Mucosa of descending colon (tissue), 3 donors: Measurements from ENCODE around the gene TLR2. TPM values are rescaled to one million over a fixed set of nuclear protein-coding genes. Genes with fewer than 3 reads are reported as not detected.

Experiments
- ATAC-seq: fragments of 200-7000 bp; cut with Tn5 transposase; one replicate; pipeline ENCODE4 v1.9.1; 2020; ENCODE audit warnings: mild to moderate bottlenecking, moderate library complexity
- DNase-seq, 3 donors: peaks; one replicate each; pipeline ENCODE4 v3.0.0-alpha.2; 2020
- H3K36me3 ChIP-seq: fragments of 200-600 bp; one replicate; pipeline ENCODE4 v1.8.0; 2021; ENCODE audit warnings: low read depth, mild to moderate bottlenecking
- H3K4me1 ChIP-seq: fragments of 200-600 bp; one replicate; pipeline ENCODE4 v1.8.0; 2021; ENCODE audit warnings: low read depth, mild to moderate bottlenecking
- H3K4me3 ChIP-seq: fragments of 200-600 bp; one replicate; pipeline ENCODE4 v1.8.0; 2021; ENCODE audit warnings: mild to moderate bottlenecking
- H3K9me3 ChIP-seq: fragments of 200-600 bp; one replicate; pipeline ENCODE4 v1.8.0; 2021; ENCODE audit warnings: mild to moderate bottlenecking
- intact Hi-C, 2 donors: fragments of 100-400 bp; cut with DNase I in 1 of 2; cut with micrococcal nuclease in 1 of 2; formaldehyde crosslinking; loops; one replicate each; pipeline versions ENCODE4 v1.11.0 to v1.11.1; 2022; cut with DNase I, micrococcal nuclease
- total RNA-seq, 3 donors: library from RNA; stranded (reverse); fragmentation: NEBNext Ultra II Directional in 2 of 3; extraction: Animal tissue kit (Norgen Biotek cat#: 25700) in 2 of 3; gene quantifications; one replicate each; pipeline versions ENCODE4 v1.2.1 to v1.2.4, GENCODE V29; 2021 to 2023
- TF ChIP-seq, protein P1 (sequence below): fragments of 200-600 bp; IDR thresholded peaks from one replicate; pipeline ENCODE4 v1.8.0; 2022; ENCODE audit warnings: antibody characterized with exemption, mild to moderate bottlenecking
- donor health status: DM: no; HTN: no; CAD: no; lungs with moderate emphysema.
- donor health status: DM: no; HTN: no; CAD: no.
- donor health status: DM: no; HTN: yes; CAD: no.

Gene TLR2
- total RNA-seq, 3 donors from 2014 or later, result 2.0 to 12.9 (median 7.7) TPM

- ATAC-seq, result no peak
- no peaks in the 10 kb centered on the region for H3K4me1 ChIP-seq
- no peak overlapping the region for H3K4me3 ChIP-seq
- TF ChIP-seq, protein P1, sequence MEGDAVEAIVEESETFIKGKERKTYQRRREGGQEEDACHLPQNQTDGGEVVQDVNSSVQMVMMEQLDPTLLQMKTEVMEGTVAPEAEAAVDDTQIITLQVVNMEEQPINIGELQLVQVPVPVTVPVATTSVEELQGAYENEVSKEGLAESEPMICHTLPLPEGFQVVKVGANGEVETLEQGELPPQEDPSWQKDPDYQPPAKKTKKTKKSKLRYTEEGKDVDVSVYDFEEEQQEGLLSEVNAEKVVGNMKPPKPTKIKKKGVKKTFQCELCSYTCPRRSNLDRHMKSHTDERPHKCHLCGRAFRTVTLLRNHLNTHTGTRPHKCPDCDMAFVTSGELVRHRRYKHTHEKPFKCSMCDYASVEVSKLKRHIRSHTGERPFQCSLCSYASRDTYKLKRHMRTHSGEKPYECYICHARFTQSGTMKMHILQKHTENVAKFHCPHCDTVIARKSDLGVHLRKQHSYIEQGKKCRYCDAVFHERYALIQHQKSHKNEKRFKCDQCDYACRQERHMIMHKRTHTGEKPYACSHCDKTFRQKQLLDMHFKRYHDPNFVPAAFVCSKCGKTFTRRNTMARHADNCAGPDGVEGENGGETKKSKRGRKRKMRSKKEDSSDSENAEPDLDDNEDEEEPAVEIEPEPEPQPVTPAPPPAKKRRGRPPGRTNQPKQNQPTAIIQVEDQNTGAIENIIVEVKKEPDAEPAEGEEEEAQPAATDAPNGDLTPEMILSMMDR, result no peak
- intact Hi-C loops, result no loop called here
- no peak for DNase-seq
- no peaks in the 10 kb centered on the region for H3K9me3 ChIP-seq
- H3K36me3 ChIP-seq, result no peaks in the 10 kb centered on the region
Measured at GRCh38 chr4:153638999-153639398, 45.1 kb upstream of the TLR2 start.

DNA sequence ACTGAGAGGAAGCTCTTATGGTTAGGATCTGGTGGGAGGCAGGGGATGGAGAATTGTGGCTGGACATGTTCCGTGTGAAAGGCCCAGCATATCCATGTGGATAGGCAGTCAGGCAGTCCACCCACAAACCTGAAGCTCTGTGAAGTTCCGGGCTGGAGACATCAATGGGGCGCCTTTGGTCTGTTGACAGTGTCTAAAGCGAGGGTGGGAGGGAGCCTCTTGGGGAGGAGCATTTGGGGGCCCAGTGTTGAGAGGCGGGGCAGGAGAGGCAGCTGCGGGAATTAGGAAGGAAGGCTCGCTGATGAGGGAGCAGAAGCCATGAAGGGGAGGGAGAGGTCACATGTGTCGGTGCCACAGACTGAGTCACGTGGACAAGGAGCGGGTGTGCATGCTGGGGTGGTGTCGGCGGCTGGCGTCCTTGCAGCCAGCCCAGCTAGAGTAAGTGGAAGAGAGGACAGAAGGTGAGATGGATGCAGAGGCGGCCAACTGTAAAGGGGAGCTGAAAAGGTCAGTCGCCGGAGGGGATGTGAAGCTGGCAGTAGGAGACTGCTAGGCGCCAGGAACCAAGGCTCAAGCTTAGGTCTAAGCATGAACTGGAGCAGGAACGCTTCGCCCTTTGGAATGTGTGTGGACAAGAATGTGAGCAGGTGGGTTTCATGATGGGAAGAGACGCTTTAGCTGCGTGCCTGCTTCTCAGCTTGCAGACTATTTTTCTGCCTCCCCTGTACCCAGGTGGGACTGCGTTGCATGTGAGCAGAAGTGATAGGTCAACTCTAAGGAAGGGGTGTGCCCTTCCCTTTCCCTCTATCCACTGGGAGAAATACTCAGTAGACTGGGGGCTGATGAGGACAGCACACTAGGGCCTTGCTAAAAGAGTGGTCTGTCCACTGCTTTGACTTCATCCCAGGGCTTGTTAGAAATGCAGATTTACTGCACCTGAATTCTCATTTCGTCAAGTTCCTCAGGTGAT, 44.0 kb upstream of the TLR2 start:
- ATAC-seq, result no peak
- H3K36me3 ChIP-seq, result no peaks in the 10 kb centered on the region
- H3K9me3 ChIP-seq, result no peaks in the 10 kb centered on the region
- no peak overlapping the region for H3K4me3 ChIP-seq
- intact Hi-C loops, result loop anchor here in 1 of 2 donors (10.0 kb wide), 1 partner anchor 495 kb away; no protein-coding TSS in a partner anchor
- TF ChIP-seq, protein P1, result no peak
- no peaks in the 10 kb centered on the region for H3K4me1 ChIP-seq
- DNase-seq, result no peak

GRCh38 chr4:153641532-153641931, 42.5 kb upstream of the TLR2 start:
- intact Hi-C loops, result loop anchor here in 1 of 2 donors (10.0 kb wide), 1 partner anchor 497 kb away; no protein-coding TSS in a partner anchor
- no peaks in the 10 kb centered on the region for H3K36me3 ChIP-seq
- no peak overlapping the region for H3K4me3 ChIP-seq
- no peaks in the 10 kb centered on the region for H3K4me1 ChIP-seq
- DNase-seq (no peak), ATAC-seq (no peak)
- TF ChIP-seq, protein P1, result no peak
- H3K9me3 ChIP-seq, result no peaks in the 10 kb centered on the region

DNA sequence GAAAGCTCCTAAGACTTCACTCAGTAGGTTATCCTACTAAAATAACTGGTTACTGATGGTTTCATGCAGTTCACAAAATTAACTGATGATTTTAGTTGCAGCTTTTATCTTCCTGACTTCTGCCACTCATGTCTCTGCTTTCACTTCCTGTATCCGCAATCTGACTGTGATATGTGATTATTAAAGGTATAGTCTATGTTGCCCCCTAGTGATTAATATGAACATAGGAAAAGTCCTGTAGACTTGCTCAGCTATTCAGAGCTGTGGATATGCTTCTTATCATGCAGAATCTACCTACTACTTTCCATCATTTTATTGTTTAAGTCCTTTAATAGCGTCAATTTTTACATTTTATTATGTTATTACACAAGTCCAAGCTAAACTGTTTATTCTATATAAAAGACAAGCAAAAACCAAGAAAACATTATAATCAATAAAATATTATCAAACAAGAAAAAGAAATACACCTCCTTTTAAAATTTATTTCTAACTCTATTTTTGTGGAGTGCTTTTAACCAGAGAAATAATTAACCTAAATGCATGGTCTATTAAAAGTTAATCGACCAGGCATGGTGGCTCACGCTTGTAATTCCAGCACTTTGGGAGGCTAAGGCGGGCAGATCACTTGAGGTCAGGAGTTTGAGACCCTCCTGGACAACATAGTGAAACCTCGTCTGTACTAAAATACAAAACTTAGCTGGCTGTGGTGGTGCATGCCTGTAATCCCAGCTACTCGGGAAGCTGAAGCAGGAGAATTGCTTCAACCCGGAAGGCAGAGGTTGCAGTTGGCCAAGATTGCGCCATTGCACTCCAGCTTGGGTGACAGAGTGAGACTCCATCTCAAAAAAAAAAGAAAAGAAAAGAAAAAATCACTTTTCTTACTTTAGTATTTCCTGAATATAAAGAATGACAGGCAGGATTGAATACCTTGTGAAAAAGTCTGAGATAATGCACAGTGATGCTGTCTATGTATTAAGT, 40.4 kb upstream of the TLR2 start:
- peak; percentile 85 for ATAC-seq
- no peak for DNase-seq
- intact Hi-C loops, result loop anchor here in 1 of 2 donors (10.0 kb wide), 1 partner anchor 499 kb away; no protein-coding TSS in a partner anchor

DNA sequence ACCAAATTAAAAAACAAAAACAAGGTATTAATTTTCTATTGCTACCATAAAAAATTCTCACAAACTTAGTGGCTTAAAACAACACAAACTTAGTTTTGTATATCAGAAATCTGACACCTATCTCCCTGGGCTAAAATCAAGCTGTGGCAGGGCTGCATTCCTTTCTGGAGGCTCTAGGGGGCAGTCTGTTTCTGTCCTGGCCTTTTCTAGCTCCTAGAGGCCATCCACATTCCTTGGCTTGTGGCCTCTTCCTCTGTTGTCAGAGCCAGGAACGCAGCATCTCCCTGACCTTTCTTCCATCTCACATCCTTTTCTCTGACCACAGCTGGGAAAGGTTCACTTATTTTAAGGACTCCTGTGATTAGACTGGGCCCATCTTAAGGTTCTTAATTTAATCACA, 38.9 kb upstream of the TLR2 start:
- Histone ChIP-seq H3K36me3 (no peaks in the 10 kb centered on the region), H3K4me3 (no peak overlapping the region), H3K9me3 (no peaks in the 10 kb centered on the region), H3K4me1 (no peaks in the 10 kb centered on the region)
- intact Hi-C loops, result loop anchor here in 1 of 2 donors (10.0 kb wide), 1 partner anchor 500 kb away; no protein-coding TSS in a partner anchor
- TF ChIP-seq, protein P1, result no peak
- DNase-seq (no peak), ATAC-seq (peak; percentile 35)

More for the DNA sequence above, 40.4 kb upstream of the TLR2 start:
- Histone ChIP-seq H3K36me3 (no peaks in the 10 kb centered on the region), H3K9me3 (no peaks in the 10 kb centered on the region), H3K4me1 (no peaks in the 10 kb centered on the region), H3K4me3 (no peak overlapping the region)
- TF ChIP-seq, protein P1, result no peak
